K562 (cell line): ENCODE measurements around the gene CPZ. TPM values are rescaled to one million over a fixed set of nuclear protein-coding genes. Genes with fewer than 3 reads are reported as not detected.

Source experiments
- ATAC-seq: fragments of 200-7000 bp; cut with Tn5 transposase; 3 replicates; pipeline ENCODE4 v1.9.1; 2020; ENCODE audit warnings: moderate library complexity
- BruUV-seq: library from RNA; stranded (reverse); fragments of 400-500 nt; replicated peaks from 2 replicates; lab custom pipeline; 2021; lab: Mats Ljungman, UMichigan
- CTCF ChIA-PET: fragments of 300-600 bp; formaldehyde crosslinking; extraction: SDS; loops from one replicate; lab custom pipeline; 2021; ENCODE audit warnings: low intra/inter-chr PET ratio; lab: Yijun Ruan, JAX
- POLR2A ChIA-PET: fragments of 300-600, 350-650 bp; sonication (Branson Sonifier 250); formaldehyde crosslinking; extraction: SDS; loops from one replicate; lab custom pipeline; 2021; ENCODE audit warnings: antibody characterized with exemption, inconsistent platforms; lab: Yijun Ruan, JAX
- DNase-seq, 4 experiments: peaks; one replicate each; pipeline versions ENCODE4 v3.0.0 to v3.0.0-alpha.2; 2011 to 2018; ENCODE audit warnings: low spot score in 3 of 4, mixed read lengths in 3 of 4; ENCODE audit errors: extremely low read depth in 1 of 4
- FAIRE-seq: peaks from 2 replicates; lab custom pipeline; 2011; peaks lifted over from hg19 to GRCh38; lab: Jason Lieb, UNC
- H2AFZ ChIP-seq: 2 replicates; pipeline ENCODE4 v1.6.0; 2011; ENCODE audit warnings: low read depth, low read length, control low read depth, inconsistent platforms
- H3K27ac ChIP-seq: fragments of 200-600 bp; 3 replicates; pipeline ENCODE4 v1.8.0; 2011; ENCODE audit warnings: low read depth, mild to moderate bottlenecking, control low read depth, inconsistent platforms, low read length, moderate library complexity, mixed read lengths; ENCODE audit errors: extremely low read depth
- H3K27me3 ChIP-seq, 2 experiments: fragments of 300-600 bp in 1 of 2; 2 replicates in 1 of 2; 3 replicates in 1 of 2; pipeline versions ENCODE4 v1.6.0 to v1.8.0; 2011; ENCODE audit warnings: inconsistent platforms in 2 of 2, low read length in 2 of 2, mild to moderate bottlenecking in 1 of 2, mixed read lengths in 1 of 2, moderate library complexity in 1 of 2; ENCODE audit not compliant: control insufficient read depth in 2 of 2, insufficient read depth in 2 of 2
- H3K36me3 ChIP-seq: fragments of 300-600 bp; 3 replicates; pipeline ENCODE4 v1.8.0; 2011; ENCODE audit warnings: mild to moderate bottlenecking, low read length, inconsistent platforms; ENCODE audit not compliant: control insufficient read depth, insufficient read depth
- H3K4me1 ChIP-seq, 2 experiments: fragments of 200-600 bp in 1 of 2; replicated peaks in 1 of 2; 2 replicates in 1 of 2; 3 replicates in 1 of 2; pipeline versions ENCODE4 v1.5.1 to v1.8.0; 2011; ENCODE audit warnings: inconsistent platforms in 2 of 2, low read length in 2 of 2, mild to moderate bottlenecking in 1 of 2, mixed read lengths in 1 of 2, moderate library complexity in 1 of 2; ENCODE audit not compliant: control insufficient read depth in 2 of 2, insufficient read depth in 2 of 2
- H3K4me2 ChIP-seq: 2 replicates; pipeline ENCODE4 v1.6.1; 2011; ENCODE audit warnings: low read length, control low read depth, inconsistent platforms, mixed read lengths; ENCODE audit not compliant: insufficient read depth
- H3K4me3 ChIP-seq: fragments of 200-600 bp; sonication (generic), shearing (Covaris generic); 2 replicates; pipeline ENCODE4 v1.5.1; 2016; ENCODE audit warnings: control low read depth, inconsistent platforms
- H3K79me2 ChIP-seq: fragments of 200-600 bp; 3 replicates; pipeline ENCODE4 v1.8.0; 2011; ENCODE audit warnings: low read length, inconsistent platforms; ENCODE audit not compliant: control insufficient read depth, insufficient read depth
- H3K9ac ChIP-seq, 2 experiments: 2 replicates each; pipeline versions ENCODE4 v1.6.0 to v1.6.1; 2011; ENCODE audit warnings: low read depth in 2 of 2, low read length in 2 of 2, control low read depth in 1 of 2, inconsistent platforms in 1 of 2, mild to moderate bottlenecking in 1 of 2, mixed read lengths in 1 of 2; ENCODE audit not compliant: insufficient read depth in 1 of 2
- H3K9me1 ChIP-seq: one replicate; pipeline ENCODE4 v1.6.0; 2011; ENCODE audit warnings: inconsistent platforms, mild to moderate bottlenecking, low read length, moderate library complexity; ENCODE audit not compliant: control insufficient read depth, insufficient read depth
- H3K9me3 ChIP-seq: replicated peaks from 2 replicates; pipeline ENCODE4 v1.5.1; 2011; ENCODE audit warnings: low read depth, low read length, inconsistent platforms; ENCODE audit not compliant: control insufficient read depth, insufficient read depth
- H4K20me1 ChIP-seq: replicated peaks from 2 replicates; pipeline ENCODE4 v1.6.1; 2011; ENCODE audit warnings: low read length, inconsistent platforms, mixed read lengths; ENCODE audit not compliant: control insufficient read depth, insufficient read depth
- ATF1 ChIP-seq, 2 experiments: fragments of 450-650 bp in 1 of 2; IDR thresholded peaks; 2 replicates each; pipeline ENCODE4 v1.6.1; 2016; ENCODE audit warnings: missing compliant biosample characterization in 1 of 2, missing genetic modification characterization in 1 of 2
- CBX5 ChIP-seq: IDR thresholded peaks from 2 replicates; pipeline ENCODE4 v1.6.1; 2014; ENCODE audit warnings: low read depth, borderline replicate concordance
- FUS ChIP-seq: fragments of 200-400 bp; formaldehyde crosslinking; optimal IDR thresholded peaks from 2 replicates; pipeline ENCODE3; 2017; ENCODE audit warnings: low read depth, low read length
- HNRNPK ChIP-seq: fragments of 200-400 bp; formaldehyde crosslinking; IDR thresholded peaks from one replicate; pipeline ENCODE4 v1.6.1; 2018; ENCODE audit warnings: mild to moderate bottlenecking, low read depth, low read length; ENCODE audit not compliant: poor library complexity, severe bottlenecking
- JUN ChIP-seq, 2 experiments: sonication (generic) in 1 of 2; formaldehyde crosslinking in 1 of 2; IDR thresholded peaks; 2 replicates each; pipeline versions ENCODE4 v1.6.1 to v1.8.0; 2012 to 2022; ENCODE audit warnings: borderline replicate concordance in 2 of 2, mild to moderate bottlenecking in 2 of 2, improper control_type of control experiment in 1 of 2, low read depth in 1 of 2, low read length in 1 of 2, missing genetic modification reagents in 1 of 2
- NCOA4 ChIP-seq: fragments of 450-650 bp; IDR thresholded peaks from 2 replicates; pipeline ENCODE4 v1.6.1; 2018; ENCODE audit warnings: mild to moderate bottlenecking; ENCODE audit not compliant: partially characterized antibody
- NFIC ChIP-seq: fragments of 450-650 bp; IDR thresholded peaks from 2 replicates; pipeline ENCODE4 v1.6.1; 2017; ENCODE audit warnings: mild to moderate bottlenecking, inconsistent platforms
- ZBTB1 ChIP-seq: sonication (generic); formaldehyde crosslinking; IDR thresholded peaks from 2 replicates; pipeline ENCODE4 v1.8.1; 2023; ENCODE audit warnings: missing genetic modification reagents, low read depth, mild to moderate bottlenecking, borderline replicate concordance
- ZEB2 ChIP-seq: fragments of 450-650 bp; IDR thresholded peaks from 2 replicates; pipeline ENCODE4 v1.6.1; 2016
- ZNF324 ChIP-seq: fragments of 250-450 bp; sonication (Bioruptor Pico); IDR thresholded peaks from 2 replicates; pipeline ENCODE4 v1.4.0; 2020; ENCODE audit warnings: mild to moderate bottlenecking
- WGBS: fragments of 100-300 bp; shearing (Covaris generic); methylation state at CpG from one replicate; pipeline ENCODE4 v1.1.6; 2016; ENCODE audit warnings: low coverage, mixed read lengths; ENCODE audit not compliant: insufficient coverage; ENCODE audit errors: missing lambda C conversion rate; 5-methylcytosine and 5-hydroxymethylcytosine counted together
- in situ Hi-C: fragments of 300-500 bp; cut with MboI; formaldehyde crosslinking; loops from 4 replicates; pipeline ENCODE4 v1.15.0; 2018; ENCODE audit warnings: inconsistent platforms, mixed read lengths
- intact Hi-C: fragments of 100-400 bp; cut with micrococcal nuclease; formaldehyde crosslinking; loops from 2 replicates; pipeline ENCODE4 v1.14.2; 2022
- polyA plus RNA-seq, 8 experiments: library from polyadenylated mRNA; depleted of rRNA in 4 of 8; stranded (reverse) in 5 of 8; unstranded in 3 of 8; fragments of >200 nt; fragmentation: Nextera tagmentation in 2 of 8; fragmentation: Illumina TruSeq in 1 of 8; extraction: Ambion mirVana in 2 of 8; extraction: Trizol in 1 of 8; gene quantifications; 2 replicates each; pipeline versions ENCODE4 v1.2.1 to v1.2.3, GENCODE V29; 2011 to 2014; ENCODE audit warnings: inconsistent platforms in 1 of 8, missing spikeins in 1 of 8
- total RNA-seq, 7 experiments: library from RNA; depleted of rRNA in 6 of 7; stranded (reverse); fragments of >200 nt in 6 of 7; fragmentation: Illumina TruSeq in 2 of 7; extraction: Trizol in 2 of 7; gene quantifications; 2 replicates each; pipeline versions ENCODE4 v1.2.1 to v1.2.3, GENCODE V29; 2011 to 2021; ENCODE audit warnings: low replicate concordance in 1 of 7
- TF ChIP-seq, protein P1 (sequence below): fragments of 250-450 bp; sonication (Bioruptor Pico); IDR thresholded peaks from 2 replicates; pipeline ENCODE4 v1.4.0; 2020; ENCODE audit warnings: mild to moderate bottlenecking

CPZ gene
- total and polyA plus RNA-seq, 9 of the 15 experiments (the other 6 are each of a cell fraction or from before 2014, with no cell fraction given) = 0.06 to 2.2 (median 1.2) TPM; not detected in 1

DNA sequence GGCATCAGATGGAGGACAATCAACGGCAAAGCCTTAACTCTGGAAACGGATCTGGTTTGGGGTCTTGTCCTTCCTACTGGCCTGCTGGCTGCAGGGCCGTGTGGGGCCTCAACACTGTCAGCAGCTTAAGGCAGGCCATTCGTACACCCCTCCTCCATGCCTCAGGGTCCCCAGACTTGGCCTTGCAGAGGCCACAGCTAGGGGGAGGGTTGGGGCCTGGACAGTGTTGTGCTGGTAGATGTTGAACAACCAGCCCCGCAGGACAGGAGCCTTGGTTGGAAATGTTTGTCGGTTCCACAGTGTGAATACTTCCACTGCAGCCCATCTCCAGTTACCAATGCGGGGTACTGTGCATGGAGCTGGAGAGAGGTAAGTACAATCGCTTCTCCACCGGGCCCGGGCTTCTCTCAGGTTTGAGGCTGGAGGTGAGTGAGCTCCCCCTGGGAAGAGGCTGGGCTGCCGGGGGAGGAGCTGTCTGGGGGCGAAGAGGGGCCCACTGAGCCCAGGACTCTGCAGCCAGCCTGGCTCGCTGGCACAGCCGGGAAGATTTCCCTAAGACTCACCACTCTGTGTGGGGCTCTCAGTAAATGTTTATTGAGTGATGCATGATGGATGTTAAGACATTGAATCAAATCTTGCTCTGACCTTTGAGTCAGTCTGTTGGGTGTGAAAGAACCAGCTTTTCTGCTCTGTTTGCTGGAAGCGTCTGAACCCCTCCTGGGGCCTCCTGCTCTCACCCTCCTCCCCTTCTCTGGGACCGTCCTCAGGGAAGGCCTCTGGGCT is 32.1 kb upstream of the CPZ start:
- Histone ChIP-seq H3K79me2 (no peaks in the 10 kb centered on the region), H3K9me3 (no peaks in the 10 kb centered on the region), H2AFZ (no peak overlapping the region), H3K27ac (no peak overlapping the region), H3K4me3 (no peak overlapping the region), H3K27me3 (peaks cover 0 to 27% of the 10 kb centered on the region in 2 experiments; a peak in 2 of 5 replicates), H3K4me2 (no peak overlapping the region), H3K9ac (no peak overlapping the region), H4K20me1 (no peaks in the 10 kb centered on the region), H3K4me1 (peaks cover 0 to 4% of the 10 kb centered on the region in 2 experiments; a peak in 1 of 5 replicates)
- in situ Hi-C loops = no loop called here
- peak; percentile 49 for ATAC-seq
- CTCF ChIA-PET = no interaction called here
- POLR2A ChIA-PET = interaction anchor here (0.6 to 1.2 kb wide), 3 partner anchors 11 to 20 kb away, joined by 3 read pairs; partner anchors contain the start of gene GPR78
- no peak for DNase-seq
- no peak for FAIRE-seq
- TF ChIP-seq ZNF324 (CRISPR knock-in tag) (no peak), JUN (IDR thresholded peaks at IDR 0.05; ENCODE audit: borderline replicate concordance, low read depth, low read length) (no peak), JUN (CRISPR knock-in tag; IDR thresholded peaks at IDR 0.05; ENCODE audit: borderline replicate concordance) (no peak), ATF1 (CRISPR knock-in tag; IDR thresholded peaks at IDR 0.05) (no peak), ATF1 (tag; IDR thresholded peaks at IDR 0.05) (no peak), NCOA4 (no peak), NFIC (no peak), ZEB2 (no peak), FUS (no peak), HNRNPK (no peak), ZBTB1 (CRISPR knock-in tag) (no peak), CBX5 (no peak)
- TF ChIP-seq, protein P1, sequence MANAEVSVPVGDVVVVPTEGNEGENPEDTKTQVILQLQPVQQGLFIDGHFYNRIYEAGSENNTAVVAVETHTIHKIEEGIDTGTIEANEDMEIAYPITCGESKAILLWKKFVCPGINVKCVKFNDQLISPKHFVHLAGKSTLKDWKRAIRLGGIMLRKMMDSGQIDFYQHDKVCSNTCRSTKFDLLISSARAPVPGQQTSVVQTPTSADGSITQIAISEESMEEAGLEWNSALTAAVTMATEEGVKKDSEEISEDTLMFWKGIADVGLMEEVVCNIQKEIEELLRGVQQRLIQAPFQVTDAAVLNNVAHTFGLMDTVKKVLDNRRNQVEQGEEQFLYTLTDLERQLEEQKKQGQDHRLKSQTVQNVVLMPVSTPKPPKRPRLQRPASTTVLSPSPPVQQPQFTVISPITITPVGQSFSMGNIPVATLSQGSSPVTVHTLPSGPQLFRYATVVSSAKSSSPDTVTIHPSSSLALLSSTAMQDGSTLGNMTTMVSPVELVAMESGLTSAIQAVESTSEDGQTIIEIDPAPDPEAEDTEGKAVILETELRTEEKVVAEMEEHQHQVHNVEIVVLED (CRISPR knock-in tag) = no peak
- TF ChIP-seq, all 486 proteins: peak for 0
- Histone ChIP-seq H3K9me1 (no peaks in the 10 kb centered on the region), H3K36me3 (no peaks in the 10 kb centered on the region)
- intact Hi-C loops = no loop called here
- no TSS peak for BruUV-seq
- WGBS = 13% methylated on average over 15 of the region's 16 CpGs
